KMS-11 (cell line): ENCODE data around the gene ESAM.
"Not testable (repeated sequence)": the region's sequence is repeated elsewhere in the genome, so short reads cannot be mapped to it uniquely, and the experiment has no call there.

ENCODE experiments used
- H2AFZ ChIP-seq: fragments of 200-600 bp; sonication (generic); 2 replicates; pipeline ENCODE4 v1.6.1; 2016; ENCODE audit warnings: antibody characterized with exemption, mixed run types, low read depth
- H3K27ac ChIP-seq: fragments of 200-600 bp; sonication (generic); 2 replicates; pipeline ENCODE4 v1.6.1; 2016; ENCODE audit warnings: mild to moderate bottlenecking, mixed run types
- H3K27me3 ChIP-seq: fragments of 200-600 bp; sonication (generic); 2 replicates; pipeline ENCODE4 v1.6.1; 2017; ENCODE audit warnings: mild to moderate bottlenecking, low read depth, mixed run types, moderate library complexity; ENCODE audit not compliant: insufficient read depth
- H3K36me3 ChIP-seq: fragments of 200-600 bp; sonication (generic); 2 replicates; pipeline ENCODE4 v1.6.1; 2017; ENCODE audit warnings: mild to moderate bottlenecking, mixed run types; ENCODE audit not compliant: insufficient read depth
- H3K4me1 ChIP-seq: fragments of 200-600 bp; sonication (generic); 2 replicates; pipeline ENCODE4 v1.6.1; 2016; ENCODE audit warnings: mild to moderate bottlenecking, low read depth, mixed run types; ENCODE audit not compliant: poor library complexity, severe bottlenecking
- H3K4me2 ChIP-seq: fragments of 200-600 bp; sonication (generic); 2 replicates; pipeline ENCODE4 v1.7.0; 2016; ENCODE audit warnings: mild to moderate bottlenecking, mixed run types
- H3K4me3 ChIP-seq: fragments of 200-600 bp; sonication (generic); IDR thresholded peaks from 2 replicates; pipeline ENCODE4 v1.6.1; 2017; ENCODE audit warnings: low read depth, low read length, mixed read lengths; ENCODE audit not compliant: insufficient read depth
- H3K79me2 ChIP-seq: fragments of 200-600 bp; sonication (generic); 2 replicates; pipeline ENCODE4 v1.6.1; 2016; ENCODE audit warnings: low read depth, mixed run types; ENCODE audit not compliant: insufficient read depth
- H3K9ac ChIP-seq: fragments of 200-600 bp; sonication (generic); 2 replicates; pipeline ENCODE4 v1.6.1; 2016; ENCODE audit warnings: mild to moderate bottlenecking, mixed run types
- H4K20me1 ChIP-seq: fragments of 200-600 bp; sonication (generic); 2 replicates; pipeline ENCODE4 v1.6.1; 2016; ENCODE audit warnings: mild to moderate bottlenecking, mixed run types; ENCODE audit not compliant: insufficient read depth
- TF ChIP-seq, protein P1 (sequence below): fragments of 200-600 bp; sonication (generic); conservative IDR thresholded peaks from 2 replicates; pipeline ENCODE4 v1.6.1; 2017; ENCODE audit warnings: low read depth, mild to moderate bottlenecking, antibody characterized with exemption, low read length, moderate library complexity, mixed read lengths

ESAM gene

DNA sequence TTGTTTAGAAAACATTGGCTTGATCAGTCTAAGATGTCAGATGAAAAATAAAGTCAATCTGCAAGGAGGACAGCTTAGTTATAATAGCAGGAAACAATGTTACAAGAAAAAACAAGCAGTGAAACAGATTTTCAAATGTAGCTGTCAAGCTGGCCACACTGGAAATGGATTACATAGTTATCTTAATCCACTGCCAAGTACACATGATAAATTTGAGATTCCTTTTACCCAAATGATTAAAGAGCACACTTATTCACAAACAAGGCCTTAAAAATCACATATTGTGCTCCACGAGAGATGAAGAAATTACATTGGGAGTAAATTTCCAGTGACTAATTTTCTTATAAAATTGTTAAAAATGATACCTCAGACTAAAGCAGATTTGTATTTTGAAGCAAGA, 17.5 kb upstream of the ESAM start:
- H2AFZ ChIP-seq = no peak overlapping the region
- TF ChIP-seq, protein P1, sequence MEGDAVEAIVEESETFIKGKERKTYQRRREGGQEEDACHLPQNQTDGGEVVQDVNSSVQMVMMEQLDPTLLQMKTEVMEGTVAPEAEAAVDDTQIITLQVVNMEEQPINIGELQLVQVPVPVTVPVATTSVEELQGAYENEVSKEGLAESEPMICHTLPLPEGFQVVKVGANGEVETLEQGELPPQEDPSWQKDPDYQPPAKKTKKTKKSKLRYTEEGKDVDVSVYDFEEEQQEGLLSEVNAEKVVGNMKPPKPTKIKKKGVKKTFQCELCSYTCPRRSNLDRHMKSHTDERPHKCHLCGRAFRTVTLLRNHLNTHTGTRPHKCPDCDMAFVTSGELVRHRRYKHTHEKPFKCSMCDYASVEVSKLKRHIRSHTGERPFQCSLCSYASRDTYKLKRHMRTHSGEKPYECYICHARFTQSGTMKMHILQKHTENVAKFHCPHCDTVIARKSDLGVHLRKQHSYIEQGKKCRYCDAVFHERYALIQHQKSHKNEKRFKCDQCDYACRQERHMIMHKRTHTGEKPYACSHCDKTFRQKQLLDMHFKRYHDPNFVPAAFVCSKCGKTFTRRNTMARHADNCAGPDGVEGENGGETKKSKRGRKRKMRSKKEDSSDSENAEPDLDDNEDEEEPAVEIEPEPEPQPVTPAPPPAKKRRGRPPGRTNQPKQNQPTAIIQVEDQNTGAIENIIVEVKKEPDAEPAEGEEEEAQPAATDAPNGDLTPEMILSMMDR = no peak
- no peak overlapping the region for H3K9ac ChIP-seq
- H3K27me3 ChIP-seq = no peaks in the 10 kb centered on the region
- H4K20me1 ChIP-seq = no peaks in the 10 kb centered on the region
- no peaks in the 10 kb centered on the region for H3K79me2 ChIP-seq
- H3K4me1 ChIP-seq = peaks cover 4% of the 10 kb centered on the region
- no peaks in the 10 kb centered on the region for H3K36me3 ChIP-seq
- H3K27ac ChIP-seq = no peak overlapping the region
- no peak overlapping the region for H3K4me3 ChIP-seq
- no peak overlapping the region for H3K4me2 ChIP-seq

DNA sequence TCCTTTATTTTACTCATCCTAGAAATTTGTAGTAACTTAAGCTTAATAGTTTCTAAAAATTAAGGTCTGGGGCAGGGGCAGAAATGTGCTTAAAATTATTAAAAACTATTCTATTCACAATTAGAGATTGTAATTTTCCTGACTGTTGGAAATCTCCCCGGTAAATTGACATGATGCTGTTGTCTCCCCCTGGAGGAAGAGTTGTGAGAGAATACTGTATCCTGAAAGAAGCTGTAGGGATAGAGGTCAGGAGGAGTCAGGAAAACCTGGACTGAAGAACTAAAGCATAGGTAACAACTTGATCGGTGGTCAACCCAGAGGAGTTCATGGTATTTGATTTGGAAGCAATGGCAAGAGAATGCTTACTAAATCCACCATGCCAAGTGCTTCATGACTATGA, 16.2 kb upstream of the ESAM start:
- no peaks in the 10 kb centered on the region for H3K4me1 ChIP-seq
- H3K27ac ChIP-seq = no peak overlapping the region
- no peak overlapping the region for H3K9ac ChIP-seq
- H3K4me3 ChIP-seq = no peak overlapping the region
- no peaks in the 10 kb centered on the region for H3K27me3 ChIP-seq
- H3K79me2 ChIP-seq = no peaks in the 10 kb centered on the region
- H3K4me2 ChIP-seq = no peak overlapping the region
- no peak overlapping the region for H2AFZ ChIP-seq
- no peaks in the 10 kb centered on the region for H3K36me3 ChIP-seq
- TF ChIP-seq, protein P1 = no peak
- H4K20me1 ChIP-seq = no peaks in the 10 kb centered on the region

DNA sequence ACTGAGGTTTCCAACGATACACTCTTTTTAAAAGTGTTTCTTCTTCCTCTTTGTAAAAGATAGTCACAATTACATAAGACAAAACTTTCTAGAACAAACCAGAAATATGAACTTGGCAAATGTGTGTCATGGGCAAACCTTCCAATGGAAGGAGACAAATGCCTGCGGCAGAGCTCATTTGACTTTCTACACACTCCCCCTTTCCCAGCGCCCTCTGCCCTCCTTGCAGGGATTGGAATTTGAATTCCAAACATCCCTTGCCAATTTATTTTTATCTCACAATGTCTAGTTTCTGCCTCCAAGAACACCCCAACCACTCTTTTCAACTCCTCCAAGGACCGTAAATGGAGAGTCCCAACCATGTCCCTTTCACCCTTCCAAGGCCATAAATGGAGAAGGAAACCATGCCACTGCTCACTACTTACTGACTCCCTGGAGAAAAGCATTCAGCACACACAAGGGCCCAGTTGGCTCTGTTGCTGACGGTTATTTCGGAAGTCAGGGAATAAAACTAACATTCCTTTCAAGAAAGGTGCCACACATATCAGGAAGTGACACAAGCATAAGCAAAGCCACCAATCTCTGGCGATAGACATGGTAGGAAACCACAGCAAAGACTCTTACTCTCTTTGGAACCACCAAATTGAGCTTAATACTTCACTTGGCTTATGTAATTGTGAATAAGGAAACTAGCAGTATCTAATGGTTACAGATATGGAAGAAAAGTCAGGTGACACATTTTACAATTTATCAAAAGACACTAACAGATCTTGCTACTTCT, 15.0 kb upstream of the ESAM start:
- Histone ChIP-seq H3K27ac (no peak overlapping the region), H3K79me2 (no peaks in the 10 kb centered on the region), H3K36me3 (no peaks in the 10 kb centered on the region), H3K9ac (no peak overlapping the region), H4K20me1 (no peaks in the 10 kb centered on the region), H3K27me3 (no peaks in the 10 kb centered on the region), H3K4me2 (no peak overlapping the region), H3K4me3 (no peak overlapping the region), H2AFZ (no peak overlapping the region), H3K4me1 (no peaks in the 10 kb centered on the region)
- TF ChIP-seq, protein P1 = no peak

DNA sequence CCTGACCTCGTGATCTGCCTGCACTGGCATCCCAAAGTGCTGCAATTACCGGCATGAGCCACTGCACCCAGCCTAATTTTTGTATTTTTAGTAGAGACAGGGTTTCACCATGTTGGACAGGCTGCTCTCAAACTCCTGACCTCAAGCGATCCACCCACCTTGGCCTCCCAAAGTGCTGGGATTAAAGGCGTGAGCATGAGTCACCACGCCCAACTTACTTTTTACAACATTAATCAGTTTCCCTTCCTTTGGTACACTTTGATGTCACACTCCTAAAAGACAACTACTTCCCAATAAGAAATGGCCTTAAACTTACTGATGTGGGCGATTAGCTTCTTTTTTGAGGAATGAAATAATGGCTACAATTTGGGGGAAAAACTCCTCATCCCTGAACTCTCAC, 8.9 kb upstream of the ESAM start:
- not testable (repeated sequence) for H3K4me1 ChIP-seq, H3K4me3 ChIP-seq, H3K9ac ChIP-seq, H3K4me2 ChIP-seq, H4K20me1 ChIP-seq, H3K27ac ChIP-seq, H2AFZ ChIP-seq, H3K36me3 ChIP-seq, H3K27me3 ChIP-seq, H3K79me2 ChIP-seq
